HG03280 (cell line): ENCODE results near the gene HSD17B13.

Experiments used
- ATAC-seq: cut with Tn5 transposase; IDR thresholded peaks from one replicate; pipeline ENCODE4 v1.9.1; 2021; ENCODE audit warnings: mild to moderate bottlenecking, moderate library complexity; ENCODE audit not compliant: unreplicated experiment

HSD17B13 gene

DNA sequence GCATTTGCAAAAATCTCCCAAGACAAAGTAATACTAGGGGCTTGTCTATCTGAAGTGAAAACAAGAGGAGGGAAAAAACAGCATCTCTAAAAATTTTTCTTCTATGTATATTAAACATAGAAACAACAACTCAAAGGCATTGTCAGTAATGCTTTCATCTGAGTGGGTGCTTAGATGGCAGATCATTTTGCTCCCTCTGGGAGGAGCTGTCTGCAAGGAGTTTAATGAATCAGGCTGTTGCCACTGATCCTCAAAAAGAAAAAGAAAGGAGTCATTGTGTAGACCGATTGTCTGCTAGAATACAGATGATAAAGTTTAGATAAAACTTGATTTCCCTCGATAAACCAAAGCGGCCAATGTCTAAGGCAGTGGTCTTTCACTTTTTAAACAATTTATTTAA, 52.5 kb downstream of the HSD17B13 start:
- no peak for ATAC-seq

DNA sequence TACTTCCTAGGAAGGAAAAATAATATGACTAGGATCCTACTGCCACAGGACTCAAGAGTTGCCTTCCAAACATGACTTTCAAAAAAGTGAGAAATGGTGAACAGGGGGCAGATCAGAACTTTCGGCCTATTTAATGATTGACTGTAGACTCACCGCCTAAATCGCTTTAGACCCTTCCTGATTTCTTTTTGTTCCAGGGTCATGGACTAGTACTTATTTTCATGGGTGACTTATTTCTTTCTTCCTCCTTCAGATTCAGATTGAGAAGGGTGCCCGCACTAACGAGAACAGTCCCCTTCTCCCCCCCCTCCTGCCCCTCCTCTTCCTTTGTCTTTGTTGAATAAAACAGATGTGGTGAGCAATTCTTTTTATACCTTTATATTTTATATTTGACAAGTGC, 54.3 kb downstream of the HSD17B13 start:
- no peak for ATAC-seq

DNA sequence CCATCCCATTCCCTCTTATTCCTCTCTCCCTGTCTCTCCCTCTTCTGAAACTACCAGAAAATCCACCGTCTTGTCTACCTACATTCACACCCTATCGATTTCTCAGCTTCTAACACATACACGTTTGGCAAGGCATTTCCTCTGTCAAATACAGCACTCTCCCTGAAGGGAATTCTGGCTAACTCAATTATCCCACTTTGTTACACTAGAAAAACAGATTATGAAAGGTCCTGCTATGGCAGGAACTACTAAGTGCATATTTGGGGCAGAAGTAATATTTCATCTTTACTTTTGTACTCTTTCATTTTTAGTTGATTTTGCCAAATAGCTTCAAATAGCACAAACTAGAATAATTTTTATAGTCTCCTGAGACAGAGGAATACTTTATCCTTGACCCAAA, 55.7 kb downstream of the HSD17B13 start:
- no peak for ATAC-seq

DNA sequence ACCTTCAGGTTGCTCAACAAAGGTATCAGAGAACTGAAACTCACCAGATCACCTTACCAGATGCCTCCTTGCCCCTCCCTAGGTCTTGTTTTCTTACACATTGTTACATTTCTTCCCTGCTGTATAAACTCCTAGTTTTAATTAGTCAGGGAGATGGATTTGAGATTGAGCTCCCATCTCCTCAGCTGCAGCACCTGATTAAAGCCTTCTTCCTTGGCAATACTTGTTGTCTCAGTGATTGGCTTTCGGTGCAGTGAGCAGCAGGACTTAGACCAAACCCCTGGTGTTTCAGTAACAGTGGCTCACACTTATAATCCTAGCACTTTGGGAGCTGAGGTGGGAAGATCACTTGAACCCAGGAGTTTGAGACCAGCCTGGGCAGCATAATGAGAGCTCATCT, 59.8 kb downstream of the HSD17B13 start:
- no peak for ATAC-seq

DNA sequence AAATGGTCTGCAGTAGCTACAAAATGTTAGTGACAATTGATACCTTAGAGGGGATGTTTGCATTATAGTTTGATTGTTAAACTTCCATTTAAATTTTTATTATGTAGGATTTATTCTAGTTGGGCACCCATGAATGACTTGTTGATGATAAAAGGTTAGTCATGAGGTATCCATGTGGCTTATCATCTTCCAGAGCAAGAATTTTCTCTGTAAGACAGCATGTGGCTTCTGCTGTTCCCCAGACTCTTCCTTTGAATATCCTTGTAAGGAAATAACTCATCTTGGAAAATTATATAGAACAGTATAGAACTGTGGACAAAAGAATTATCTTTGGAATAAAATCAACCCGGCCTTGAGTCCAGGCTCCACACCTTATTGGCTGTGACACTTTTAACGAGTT, 62.2 kb downstream of the HSD17B13 start:
- ATAC-seq, result no peak

DNA sequence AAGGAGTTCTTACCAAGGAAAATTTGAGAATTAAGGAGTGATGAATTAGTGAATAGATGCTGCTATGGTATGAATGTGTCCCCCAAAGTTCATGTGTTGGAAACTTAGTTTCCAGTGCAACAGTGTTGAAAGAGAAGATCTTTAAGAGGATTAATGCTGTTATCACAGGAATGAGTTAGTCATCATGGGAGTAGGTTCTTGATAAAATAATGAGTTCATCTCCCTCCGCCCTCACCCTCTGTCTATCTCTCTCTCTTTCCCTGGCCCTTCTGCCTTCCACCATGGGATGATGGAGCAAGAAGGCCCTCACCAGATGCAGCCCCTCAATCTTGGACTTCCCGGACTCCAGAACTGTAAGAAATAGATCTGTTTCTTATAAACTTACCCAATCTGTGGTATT, 64.0 kb downstream of the HSD17B13 start:
- ATAC-seq, result no peak

DNA sequence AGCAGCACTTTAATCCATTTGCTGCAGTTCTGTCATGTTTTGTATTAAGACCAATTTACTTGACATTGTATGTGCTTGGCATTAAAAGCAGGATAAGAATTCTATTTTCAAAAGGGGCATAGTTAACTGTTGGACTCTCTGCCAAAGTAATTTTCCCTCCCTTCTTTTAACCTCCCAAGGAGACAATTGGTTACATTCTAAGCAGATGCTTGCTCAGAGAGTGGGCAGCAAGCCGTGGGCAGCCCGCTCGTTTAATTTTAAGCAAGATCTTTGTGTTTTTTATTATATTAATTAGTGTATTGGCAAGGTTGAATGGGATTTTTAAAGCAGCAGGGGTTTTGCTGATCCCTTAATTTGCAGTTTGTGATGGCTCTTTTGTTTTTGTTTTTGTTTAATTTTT, 65.2 kb downstream of the HSD17B13 start:
- ATAC-seq, result no peak

DNA sequence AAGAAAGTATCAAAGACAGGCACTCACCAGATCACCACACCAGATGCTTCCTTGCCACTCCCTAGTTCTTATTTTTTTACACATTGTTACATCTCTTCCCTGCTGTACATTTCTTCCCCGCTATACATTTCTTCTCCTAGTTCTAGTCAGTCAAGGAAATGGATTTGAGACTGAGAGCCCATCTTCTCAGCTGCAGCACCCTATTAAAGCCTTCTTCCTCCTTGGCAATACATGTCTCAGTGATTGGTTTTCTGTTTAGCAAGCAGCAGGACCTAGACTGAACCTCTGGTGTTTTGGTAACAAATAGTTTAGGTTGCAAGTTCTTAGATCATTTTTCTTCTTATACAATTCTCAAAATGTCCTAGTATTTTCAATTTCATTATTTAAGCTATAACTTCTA, 66.9 kb downstream of the HSD17B13 start:
- ATAC-seq, result no peak
